Ureter (tissue), 1 donor: ENCODE measurements around the gene FRMD4A. TPM values are rescaled to one million over a fixed set of nuclear protein-coding genes. Genes with fewer than 3 reads are reported as not detected.

Experiments used
- DNase-seq: peaks from one replicate; pipeline ENCODE4 v3.0.0-alpha.2; 2020; ENCODE audit warnings: low spot score
- total RNA-seq: library from RNA; stranded (reverse); gene quantifications from one replicate; pipeline ENCODE4 v1.2.4, GENCODE V29; 2023
- donor health status: DM: yes; HTN: yes; CAD: no.

Gene FRMD4A
- total RNA-seq, 1 donor from 2014 or later, result 37.9 TPM

DNA sequence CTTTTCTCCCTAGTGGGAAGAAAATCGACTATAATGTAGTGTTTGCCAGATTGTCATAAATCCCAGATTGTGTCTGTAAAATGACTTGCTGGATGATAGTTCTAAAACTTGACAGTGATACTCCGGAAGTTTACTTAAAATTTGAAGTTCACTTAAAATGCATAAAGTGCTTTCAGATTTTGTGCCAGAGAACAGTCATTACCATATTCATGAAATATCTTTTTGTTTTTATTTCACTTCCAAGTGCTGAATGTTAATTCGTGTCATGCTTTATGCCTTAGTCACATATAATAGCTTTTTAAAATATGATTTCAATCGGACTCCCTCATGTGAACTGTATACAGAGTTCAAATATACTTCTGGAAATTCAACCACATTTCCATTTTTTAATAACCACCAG, 713.6 kb downstream of the FRMD4A start:
- DNase-seq, result no peak

- DNase-seq, result no peak
Measured at GRCh38 chr10:13615650-13616300, 714.9 kb downstream of the FRMD4A start.

DNA sequence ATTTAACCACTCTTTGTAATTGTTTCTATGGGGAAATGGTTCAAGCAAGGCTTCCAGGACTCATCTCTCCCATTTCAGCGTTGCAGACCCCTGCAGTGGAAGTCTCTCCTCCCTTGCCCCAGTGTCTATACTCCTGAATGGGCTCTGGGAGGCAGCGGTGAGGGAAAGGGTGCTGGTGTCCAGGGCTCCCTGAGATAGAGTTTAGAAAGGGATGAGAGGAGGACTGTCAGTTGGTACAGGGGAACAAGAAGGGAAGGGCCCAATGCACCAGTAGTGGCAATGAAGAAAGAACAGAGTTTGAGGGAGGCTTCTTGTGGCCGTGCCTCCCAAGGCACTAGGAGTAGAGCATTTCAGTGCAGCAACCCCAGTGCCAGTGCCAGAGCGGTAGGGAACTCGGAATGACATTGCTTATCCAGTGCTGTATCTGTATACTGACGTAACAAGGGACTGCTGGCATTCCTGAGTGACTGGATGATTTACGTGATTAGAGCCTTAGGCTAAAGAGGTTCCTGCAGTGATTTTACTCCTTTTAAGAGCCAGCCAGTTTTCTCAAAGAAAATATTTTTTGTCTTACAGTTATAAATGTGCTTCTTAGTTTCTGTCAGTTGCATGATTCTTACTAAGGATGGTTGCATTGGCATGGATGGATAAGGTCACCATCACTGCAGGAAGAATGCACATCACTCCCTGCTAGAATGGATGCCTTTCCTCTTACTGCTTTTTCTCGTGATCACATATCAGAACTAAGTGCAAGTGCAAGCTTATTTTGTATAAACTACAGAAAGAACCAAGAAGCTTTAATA, 716.0 kb downstream of the FRMD4A start:
- no peak for DNase-seq

GRCh38 chr10:13613519-13613918, 717.2 kb downstream of the FRMD4A start:
- DNase-seq, result no peak

DNA sequence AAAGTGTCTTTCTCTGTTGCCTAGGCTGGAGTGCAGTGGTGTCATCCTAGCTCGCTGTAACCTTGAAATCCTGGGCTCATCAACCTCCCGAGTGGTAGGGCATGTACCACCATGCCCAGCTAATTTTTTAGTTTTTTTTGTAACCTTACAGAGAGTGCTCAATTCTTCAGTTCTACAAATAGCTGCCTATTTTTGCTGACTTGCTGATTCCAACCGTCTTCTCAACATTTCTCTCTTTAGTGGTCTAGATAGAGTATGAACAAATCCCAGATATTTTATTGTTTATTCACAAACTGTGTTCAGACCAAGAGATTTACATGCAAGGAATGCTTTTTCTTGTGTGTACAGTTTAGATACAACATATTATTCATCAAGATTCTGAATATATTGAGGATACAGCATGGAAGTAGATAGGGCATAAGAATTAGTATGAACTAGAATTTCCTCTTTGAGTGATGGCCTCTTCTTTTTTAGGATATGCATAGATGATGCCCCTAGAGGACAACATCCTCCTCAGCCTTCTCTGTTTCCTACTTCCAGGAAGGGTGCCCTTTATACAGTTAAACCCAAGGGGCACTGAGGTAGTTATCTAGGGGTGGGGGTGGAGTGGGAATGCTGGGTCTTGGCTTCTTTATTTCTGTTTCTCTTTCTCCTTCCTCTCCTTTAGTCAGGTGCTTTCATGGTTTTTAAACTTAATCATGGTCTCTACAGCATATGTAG, 717.9 kb downstream of the FRMD4A start:
- DNase-seq, result no peak

DNA sequence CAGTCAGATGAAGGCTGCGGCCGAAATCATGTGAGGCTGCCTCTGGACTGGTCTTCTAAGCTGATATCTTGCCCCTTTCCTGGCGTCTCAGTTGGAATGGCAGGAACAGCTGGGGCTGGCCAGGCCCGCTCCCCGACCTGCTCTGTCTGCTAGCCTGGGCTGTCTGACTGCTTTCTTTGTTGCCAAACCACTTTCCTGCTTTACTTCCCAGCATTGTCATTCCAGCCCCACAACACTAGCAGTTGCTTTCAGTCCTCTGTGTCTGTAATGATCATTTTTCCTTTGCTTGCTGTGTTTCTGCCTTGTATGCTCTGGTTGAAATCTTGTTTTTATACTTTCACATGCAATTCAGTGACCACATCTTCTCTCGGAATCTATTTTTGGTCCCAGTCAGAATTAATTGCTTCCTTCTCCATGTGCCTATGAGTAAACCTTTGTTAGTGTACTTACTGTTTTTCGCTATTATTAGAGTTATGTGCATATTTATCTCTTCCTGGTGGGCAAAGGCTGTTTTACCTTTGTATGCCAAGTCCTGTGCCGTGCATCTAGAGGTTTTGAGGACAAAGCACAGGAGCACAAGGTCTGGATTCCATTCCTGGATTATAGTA, 722.4 kb downstream of the FRMD4A start:
- no peak for DNase-seq

GRCh38 chr10:13604357-13605040, 726.2 kb downstream of the FRMD4A start:
- DNase-seq, result no peak

GRCh38 chr10:13597909-13598308, 732.8 kb downstream of the FRMD4A start:
- no peak for DNase-seq

DNA sequence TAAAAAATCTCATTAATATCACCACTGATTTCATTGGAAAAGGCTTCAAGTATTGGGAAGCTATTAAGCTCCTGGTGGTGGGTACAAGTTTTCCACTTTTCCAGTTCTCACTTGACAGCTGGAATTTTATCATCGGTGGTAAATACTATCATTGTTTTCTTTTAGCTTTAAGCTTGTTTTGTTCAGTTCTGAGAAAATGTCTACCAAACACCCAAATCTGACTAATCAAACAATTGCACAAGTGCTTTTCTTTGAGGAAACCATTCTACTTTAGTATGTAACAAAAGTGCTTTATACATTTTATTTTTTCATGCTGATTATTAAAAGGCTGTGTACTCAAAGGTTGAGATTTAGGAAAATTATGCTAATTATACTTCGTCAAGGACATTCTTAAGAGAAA, 736.1 kb downstream of the FRMD4A start:
- no peak for DNase-seq
